Chondrocyte (in vitro differentiated cells): Measurements from ENCODE around the gene DRC1. TPM values are rescaled to one million over a fixed set of nuclear protein-coding genes. Genes with fewer than 3 reads are reported as not detected.

Experiments
- DNase-seq: peaks from one replicate; pipeline ENCODE4 v3.0.0; 2021; ENCODE audit warnings: mixed read lengths, low spot score
- H3K27ac Mint-ChIP-seq: one replicate; pipeline ENCODE4 v1.8.0; 2021; ENCODE audit warnings: mild to moderate bottlenecking, moderate library complexity, mixed read lengths; ENCODE audit not compliant: unreplicated experiment
- H3K27me3 Mint-ChIP-seq: 2 replicates; pipeline ENCODE4 v1.8.0; 2021; ENCODE audit warnings: low read depth, mixed read lengths
- H3K36me3 Mint-ChIP-seq: 2 replicates; pipeline ENCODE4 v1.8.0; 2021; ENCODE audit warnings: low read depth, mixed read lengths
- H3K4me1 Mint-ChIP-seq: 2 replicates; pipeline ENCODE4 v1.8.0; 2021; ENCODE audit warnings: low read depth, mild to moderate bottlenecking, mixed read lengths
- H3K4me3 Mint-ChIP-seq: one replicate; pipeline ENCODE4 v1.8.0; 2021; ENCODE audit warnings: mild to moderate bottlenecking, moderate library complexity, mixed read lengths; ENCODE audit not compliant: unreplicated experiment
- H3K9me3 Mint-ChIP-seq: 2 replicates; pipeline ENCODE4 v1.8.0; 2021; ENCODE audit warnings: low read depth, mixed read lengths
- total RNA-seq: library from RNA; stranded (reverse); gene quantifications from 3 replicates; pipeline ENCODE4 v1.2.1, GENCODE V29; 2021
- TF ChIP-seq, protein P1 (sequence below): fragments of 200-600 bp; sonication (generic); IDR thresholded peaks from 2 replicates; pipeline ENCODE4 v1.5.0; 2021; ENCODE audit warnings: antibody characterized with exemption, mild to moderate bottlenecking, moderate library complexity

DRC1 gene
- total RNA-seq, 1 donor from 2014 or later = 0.17 TPM

GRCh38 chr2:26438926-26439325 is 37.2 kb downstream of the DRC1 start:
- Mint-ChIP-seq H3K36me3 (no peaks in the 10 kb centered on the region), H3K27me3 (no peaks in the 10 kb centered on the region), H3K27ac (no peak overlapping the region), H3K9me3 (no peaks in the 10 kb centered on the region), H3K4me3 (no peak overlapping the region), H3K4me1 (peaks cover 8% of the 10 kb centered on the region)
- TF ChIP-seq, protein P1, sequence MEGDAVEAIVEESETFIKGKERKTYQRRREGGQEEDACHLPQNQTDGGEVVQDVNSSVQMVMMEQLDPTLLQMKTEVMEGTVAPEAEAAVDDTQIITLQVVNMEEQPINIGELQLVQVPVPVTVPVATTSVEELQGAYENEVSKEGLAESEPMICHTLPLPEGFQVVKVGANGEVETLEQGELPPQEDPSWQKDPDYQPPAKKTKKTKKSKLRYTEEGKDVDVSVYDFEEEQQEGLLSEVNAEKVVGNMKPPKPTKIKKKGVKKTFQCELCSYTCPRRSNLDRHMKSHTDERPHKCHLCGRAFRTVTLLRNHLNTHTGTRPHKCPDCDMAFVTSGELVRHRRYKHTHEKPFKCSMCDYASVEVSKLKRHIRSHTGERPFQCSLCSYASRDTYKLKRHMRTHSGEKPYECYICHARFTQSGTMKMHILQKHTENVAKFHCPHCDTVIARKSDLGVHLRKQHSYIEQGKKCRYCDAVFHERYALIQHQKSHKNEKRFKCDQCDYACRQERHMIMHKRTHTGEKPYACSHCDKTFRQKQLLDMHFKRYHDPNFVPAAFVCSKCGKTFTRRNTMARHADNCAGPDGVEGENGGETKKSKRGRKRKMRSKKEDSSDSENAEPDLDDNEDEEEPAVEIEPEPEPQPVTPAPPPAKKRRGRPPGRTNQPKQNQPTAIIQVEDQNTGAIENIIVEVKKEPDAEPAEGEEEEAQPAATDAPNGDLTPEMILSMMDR = no peak
- no peak for DNase-seq

GRCh38 chr2:26442301-26442700 is 40.6 kb downstream of the DRC1 start:
- Mint-ChIP-seq H3K9me3 (no peaks in the 10 kb centered on the region), H3K36me3 (no peaks in the 10 kb centered on the region), H3K27ac (no peak overlapping the region), H3K4me3 (no peak overlapping the region), H3K4me1 (peaks cover 8% of the 10 kb centered on the region), H3K27me3 (no peaks in the 10 kb centered on the region)
- TF ChIP-seq, protein P1 = no peak
- no peak for DNase-seq

- Mint-ChIP-seq H3K9me3 (no peaks in the 10 kb centered on the region), H3K4me3 (no peak overlapping the region), H3K27ac (no peak overlapping the region), H3K4me1 (peaks cover 8% of the 10 kb centered on the region), H3K36me3 (no peaks in the 10 kb centered on the region), H3K27me3 (no peaks in the 10 kb centered on the region)
- TF ChIP-seq, protein P1 = no peak
- no peak for DNase-seq
These were observed 41.0 kb downstream of the DRC1 start for GRCh38 chr2:26442707-26443106.

GRCh38 chr2:26444236-26444635 is 42.5 kb downstream of the DRC1 start:
- no peaks in the 10 kb centered on the region for H3K36me3 Mint-ChIP-seq
- no peak overlapping the region for H3K4me3 Mint-ChIP-seq
- H3K9me3 Mint-ChIP-seq = no peaks in the 10 kb centered on the region
- no peak for DNase-seq
- no peak overlapping the region for H3K27ac Mint-ChIP-seq
- TF ChIP-seq, protein P1 = no peak
- no peaks in the 10 kb centered on the region for H3K4me1 Mint-ChIP-seq
- no peaks in the 10 kb centered on the region for H3K27me3 Mint-ChIP-seq

- Mint-ChIP-seq H3K4me1 (no peaks in the 10 kb centered on the region), H3K4me3 (no peak overlapping the region), H3K9me3 (peaks cover 6% of the 10 kb centered on the region), H3K27ac (no peak overlapping the region), H3K36me3 (no peaks in the 10 kb centered on the region), H3K27me3 (peaks cover 10% of the 10 kb centered on the region)
- no peak for DNase-seq
- TF ChIP-seq, protein P1 = no peak
These were observed 46.9 kb downstream of the DRC1 start for GRCh38 chr2:26448651-26449050.
